ENCODE measurements around the gene CENPQ. TPM values are rescaled to one million over a fixed set of nuclear protein-coding genes. Genes with fewer than 3 reads are reported as not detected.
"Not testable (repeated sequence)": the region's sequence is repeated elsewhere in the genome, so short reads cannot be mapped to it uniquely, and the experiment has no call there.

Gene CENPQ
- polyA plus RNA-seq (ENCODE audit: insufficient read length in 10 of 10): 10 to 100 TPM in 3 of 10 donors, 1 to 10 TPM in 7; 7.6 to 13.6 (median 8.4) TPM
- long read RNA-seq, donor 1: 0 reads
- long read RNA-seq, donor 2: 0 reads
- long read RNA-seq, donor 3: 0 reads
- long read RNA-seq, donor 4: 0 reads
- long read RNA-seq, donor 5, partial matches to known transcripts: 0 of 1 reads
- long read RNA-seq, donor 5, other reads (novel, unspliced or antisense): 0 of 1 reads
- long read RNA-seq, donor 6: 0 reads
- long read RNA-seq, donor 7, partial matches to known transcripts: 0 of 1 reads
- long read RNA-seq, donor 7, other reads (novel, unspliced or antisense): 0 of 1 reads
- long read RNA-seq, donor 8: 0 reads
- long read RNA-seq, donor 9: 0 reads

- DNase-seq: peak; percentile 95 to 98 (median 96)
These were observed at the start of gene CENPQ, which contains the start of gene MMUT for GRCh38 chr6:49462927-49463611. Gene CENPQ, plus strand, starts transcription at chr6:49463370. Its CDS starts 6,807 bp downstream, at chr6:49470177. Gene MMUT, minus strand, starts transcription at chr6:49463253. Its CDS starts 3,787 bp downstream, at chr6:49459466.

- no peak for DNase-seq
These were observed 47.8 kb upstream of the CENPQ start for GRCh38 chr6:49415358-49415757.

GRCh38 chr6:49416195-49416594, 47.0 kb upstream of the CENPQ start:
- no peak for DNase-seq

- no peak for DNase-seq
These were observed 39.4 kb upstream of the CENPQ start for GRCh38 chr6:49423817-49424216.

GRCh38 chr6:49430187-49430586, 33.0 kb upstream of the CENPQ start:
- no peak for DNase-seq

GRCh38 chr6:49430866-49431265, 32.3 kb upstream of the CENPQ start:
- no peak for DNase-seq

GRCh38 chr6:49453221-49453620, 9.9 kb upstream of the CENPQ start:
- no peak for DNase-seq

- no peak for DNase-seq
These were observed 8.1 kb upstream of the CENPQ start for GRCh38 chr6:49454787-49455709.

- DNase-seq: peak in 1 of 3 donors; percentile 0
These were observed 5.4 kb upstream of the CENPQ start for GRCh38 chr6:49457771-49458170.

GRCh38 chr6:49462071-49462470, 1.1 kb upstream of the CENPQ start:
- DNase-seq: peak in 2 of 3 donors; percentile 4 to 11

GRCh38 chr6:49462599-49462926, 607 bp upstream of the CENPQ start:
- peak in 1 of 3 donors; percentile 0 for DNase-seq

GRCh38 chr6:49463612-49463967, 420 bp downstream of the CENPQ start:
- DNase-seq: peak in 1 of 3 donors; percentile 1

GRCh38 chr6:49464691-49465090, 1.5 kb downstream of the CENPQ start:
- DNase-seq: no peak

- DNase-seq: no peak
These were observed 4.9 kb downstream of the CENPQ start for GRCh38 chr6:49468042-49468441.

- DNase-seq: not testable (repeated sequence)
These were observed 13.4 kb downstream of the CENPQ start for GRCh38 chr6:49476564-49476963.

- no peak for DNase-seq
These were observed 16.3 kb downstream of the CENPQ start for GRCh38 chr6:49479308-49479970.

GRCh38 chr6:49481846-49482245, 18.7 kb downstream of the CENPQ start:
- DNase-seq: not testable (repeated sequence)

GRCh38 chr6:49483380-49483779, 20.2 kb downstream of the CENPQ start:
- DNase-seq: not testable (repeated sequence)

- DNase-seq: no peak
These were observed 27.5 kb downstream of the CENPQ start for GRCh38 chr6:49490633-49491032.

GRCh38 chr6:49497304-49497703, 34.1 kb downstream of the CENPQ start:
- peak in 1 of 3 donors; percentile 2 for DNase-seq

GRCh38 chr6:49499126-49499525, 36.0 kb downstream of the CENPQ start:
- no peak for DNase-seq

GRCh38 chr6:49499623-49500022, 36.5 kb downstream of the CENPQ start, which contains the start of gene GLYATL3:
Gene GLYATL3, plus strand, starts transcription at chr6:49499923. Its CDS starts 12,068 bp downstream, at chr6:49511991.
- DNase-seq: no peak
